TTC549 (cell line): ENCODE measurements around the gene CCDC97.
A peak's percentile ranks its signal among the peaks of the same experiment; 100 is the strongest.
"Not testable (repeated sequence)": the region's sequence is repeated elsewhere in the genome, so short reads cannot be mapped to it uniquely, and the experiment has no call there.

Experiments used
- FAIRE-seq: peaks from 2 replicates; lab custom pipeline; 2012; peaks lifted over from hg19 to GRCh38; lab: Jason Lieb, UNC

The CCDC97 gene

DNA sequence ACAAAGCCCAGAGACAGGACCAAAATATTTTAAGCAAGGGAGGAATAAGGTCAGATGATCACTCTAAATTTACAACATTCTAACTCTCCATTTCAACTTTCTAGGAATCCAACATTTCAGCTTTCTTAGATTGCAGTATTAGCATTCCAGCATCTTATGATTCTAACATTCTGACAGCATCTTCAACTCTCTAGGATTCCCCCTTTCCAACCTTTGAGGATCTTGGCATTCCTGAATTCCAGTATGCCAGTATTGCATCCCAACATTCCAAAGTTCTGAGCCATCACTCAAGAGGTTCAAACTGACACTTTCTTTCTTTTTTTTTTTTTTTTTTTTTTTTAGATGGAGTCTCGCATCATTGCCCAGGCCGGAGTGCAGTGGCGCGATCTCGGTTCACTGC is 30.0 kb downstream of the CCDC97 start:
- FAIRE-seq, result no peak

GRCh38 chr19:41341669-41342490 is 31.9 kb downstream of the CCDC97 start:
- no peak for FAIRE-seq

DNA sequence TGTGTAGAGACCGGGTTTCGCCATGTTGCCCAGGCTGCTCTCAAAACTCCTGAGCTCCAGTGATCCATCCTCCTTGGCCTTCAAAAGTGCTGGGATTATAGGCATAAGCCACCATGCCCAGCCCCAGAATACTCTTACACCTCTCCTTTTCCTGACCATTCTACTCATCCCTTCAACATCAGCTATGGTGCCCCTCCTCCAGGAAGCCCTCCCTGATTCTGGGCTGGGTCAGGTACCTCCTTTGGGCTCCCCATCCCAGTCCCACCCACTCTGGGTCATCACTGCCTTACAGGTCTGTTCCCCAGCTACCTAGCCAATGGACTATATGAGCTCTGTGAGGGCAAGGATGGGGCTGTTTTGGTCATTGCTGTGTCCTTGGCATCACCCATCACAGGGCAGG is 34.2 kb downstream of the CCDC97 start:
- FAIRE-seq, result no peak

DNA sequence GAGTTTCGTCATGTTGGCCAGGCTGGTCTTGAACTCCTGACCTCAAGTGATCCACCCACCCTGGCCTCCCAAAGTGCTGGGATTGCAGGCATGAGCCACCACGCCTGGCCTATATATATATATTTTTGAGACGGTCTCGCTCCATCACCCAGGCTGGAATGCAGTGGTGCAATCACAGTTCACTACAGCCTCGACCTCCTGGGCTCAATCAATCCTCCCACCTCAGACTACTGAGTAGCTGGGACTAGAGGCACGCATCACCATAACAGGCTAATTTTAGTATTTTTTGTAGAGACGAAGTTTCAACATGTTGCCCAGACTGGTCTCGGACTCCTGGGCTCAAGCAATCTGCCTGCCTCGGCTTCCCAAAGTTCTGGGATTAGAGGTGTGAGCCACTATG is 36.9 kb downstream of the CCDC97 start:
- FAIRE-seq, result not testable (repeated sequence)

- FAIRE-seq, result no peak
These were observed 40.9 kb downstream of the CCDC97 start for GRCh38 chr19:41350735-41351338.

DNA sequence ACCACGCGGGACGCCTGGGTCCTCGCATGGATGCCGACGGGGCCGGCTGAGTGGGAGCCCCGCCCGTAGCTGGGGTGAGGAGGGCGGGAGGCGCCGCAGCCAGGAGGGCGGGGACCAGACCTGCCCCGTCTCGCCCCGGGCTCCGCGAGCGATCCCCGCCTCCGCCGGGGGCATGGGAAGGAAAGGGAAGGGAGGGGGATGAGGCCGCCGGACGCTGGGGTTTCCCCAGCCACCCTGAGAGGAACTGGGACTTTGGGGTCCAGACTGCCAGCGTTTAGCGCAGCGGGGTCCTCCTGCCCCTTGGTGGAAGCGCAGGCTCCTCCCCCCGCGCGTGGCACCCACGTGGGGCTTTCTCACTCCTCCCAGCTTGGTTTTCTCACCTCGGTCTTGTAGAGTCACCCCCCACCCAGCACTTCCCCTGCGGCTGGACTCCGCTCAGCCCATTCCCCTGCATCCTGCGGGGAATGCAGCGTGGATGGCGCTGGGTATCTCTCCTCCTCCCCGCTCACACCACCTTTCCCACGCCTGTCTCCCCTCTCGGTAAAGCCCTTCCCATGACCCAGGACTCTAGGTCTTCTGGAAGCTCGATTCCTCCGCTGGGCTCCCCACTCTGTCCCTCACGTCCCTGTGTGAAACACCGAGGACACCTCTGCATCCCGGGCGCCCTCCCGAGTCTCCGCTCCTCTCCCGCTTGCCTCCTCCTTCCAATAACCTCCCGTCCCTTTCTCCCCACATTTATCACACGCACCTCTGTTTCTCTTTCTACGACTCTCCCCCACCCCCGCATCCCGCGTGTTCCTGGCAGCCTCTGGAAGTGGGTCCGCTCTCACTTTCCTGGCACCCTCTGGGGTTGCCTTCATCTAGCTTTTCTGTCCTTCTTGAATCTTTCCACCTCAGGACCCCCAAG is 41.6 kb downstream of the CCDC97 start:
- no peak for FAIRE-seq

GRCh38 chr19:41352279-41352608 is 42.3 kb downstream of the CCDC97 start:
- no peak for FAIRE-seq

GRCh38 chr19:41352609-41353465 is 42.9 kb downstream of the CCDC97 start:
- no peak for FAIRE-seq

- FAIRE-seq, result no peak
These were observed 43.7 kb downstream of the CCDC97 start, which contains the start of gene TGFB1 for GRCh38 chr19:41353466-41354342. Gene TGFB1 (minus strand): TSS chr19:41353922. CDS start chr19:41353044, 878 bp downstream.

- no peak for FAIRE-seq
These were observed 44.5 kb downstream of the CCDC97 start for GRCh38 chr19:41354343-41354953.

GRCh38 chr19:41355035-41355434 is 45.1 kb downstream of the CCDC97 start:
- FAIRE-seq, result no peak

GRCh38 chr19:41355802-41356201 is 45.8 kb downstream of the CCDC97 start:
- no peak for FAIRE-seq

DNA sequence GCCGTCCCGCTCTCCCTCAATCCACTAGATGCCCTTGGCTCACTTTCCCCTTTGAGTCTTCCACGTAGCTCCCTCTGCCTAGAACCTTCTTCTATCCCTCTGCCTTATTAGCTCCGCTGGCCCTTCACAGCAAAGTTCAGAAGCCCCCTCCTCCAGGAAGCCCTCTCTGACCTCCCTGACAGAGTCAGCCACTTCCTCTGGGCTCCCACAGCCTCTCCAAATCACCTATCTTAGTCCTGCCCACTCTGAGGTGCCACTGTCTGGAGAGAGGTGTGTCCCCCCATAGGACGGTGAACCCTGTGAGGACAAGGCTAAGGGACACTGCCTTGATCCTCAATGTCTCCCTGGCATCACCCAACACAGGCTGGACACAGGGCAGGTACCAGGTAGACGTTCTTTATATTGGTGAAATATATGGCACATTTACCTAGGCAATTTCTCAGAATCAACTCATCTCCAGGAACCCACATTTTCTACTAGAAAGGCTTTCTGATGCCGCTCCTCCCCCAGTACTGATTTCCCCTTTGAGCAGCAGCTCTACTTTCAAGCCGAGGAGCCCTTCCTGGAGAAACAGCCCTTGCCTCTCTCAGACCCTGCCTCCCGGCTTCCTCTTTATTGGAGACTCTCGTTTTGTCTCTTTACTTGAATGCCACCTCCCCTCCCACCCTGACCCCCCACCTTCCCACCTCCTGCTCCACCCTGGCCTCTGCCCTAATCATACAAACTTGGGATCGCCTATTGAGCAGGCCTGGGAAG is 47.2 kb downstream of the CCDC97 start:
- FAIRE-seq, result no peak

GRCh38 chr19:41357746-41358145 is 47.8 kb downstream of the CCDC97 start:
- no peak for FAIRE-seq

DNA sequence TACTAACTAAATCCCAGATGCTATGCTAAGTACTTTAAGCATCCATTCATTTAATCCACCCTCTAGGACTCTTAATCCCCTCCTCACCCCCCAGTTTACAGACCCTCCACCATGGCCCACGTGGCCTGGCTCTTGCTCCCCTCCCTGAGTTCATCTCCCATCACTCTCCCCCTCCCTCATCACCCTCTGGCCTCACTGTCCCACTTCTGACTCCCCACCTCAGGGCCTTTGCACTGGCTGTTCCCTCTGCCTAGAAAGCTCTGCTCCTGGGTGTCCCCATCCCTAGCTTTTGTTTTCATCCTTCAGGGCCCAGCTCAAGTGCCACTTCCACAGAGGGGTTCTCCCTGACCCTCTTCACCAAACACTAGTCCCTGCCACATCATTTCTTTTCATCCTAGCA is 49.8 kb downstream of the CCDC97 start:
- FAIRE-seq, result no peak

DNA sequence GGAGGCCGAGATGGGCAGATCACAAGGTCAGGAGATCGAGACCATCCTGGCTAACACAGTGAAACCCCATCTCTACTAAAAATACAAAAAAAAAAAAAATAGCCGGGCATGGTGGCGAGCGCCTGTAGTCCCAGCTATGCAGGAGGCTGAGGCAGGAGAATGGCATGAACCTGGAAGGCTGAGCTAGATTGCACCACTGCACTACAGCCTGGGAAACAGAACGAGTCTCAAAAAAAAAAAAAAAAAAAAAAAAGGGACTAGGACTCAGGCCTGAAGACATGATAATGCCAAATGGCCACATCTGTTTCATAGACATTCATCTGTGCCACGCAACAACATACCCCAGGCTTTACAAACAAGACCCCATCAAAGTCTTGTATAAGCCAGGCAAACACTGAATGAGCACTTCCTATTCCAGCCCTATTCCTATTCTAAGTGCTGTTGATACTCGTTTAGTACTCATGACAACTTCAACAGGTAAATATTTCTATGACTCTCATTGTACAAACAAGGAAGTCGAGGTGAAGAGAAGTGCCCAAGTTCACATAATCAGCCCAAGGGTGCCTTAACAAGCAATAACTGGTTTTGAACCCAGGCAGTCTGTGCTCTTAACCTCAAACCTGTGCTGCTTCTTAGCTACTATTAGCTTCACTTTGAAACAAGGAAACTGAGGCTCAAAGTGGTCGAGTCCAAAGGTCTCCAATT is 52.3 kb downstream of the CCDC97 start:
- no peak for FAIRE-seq

DNA sequence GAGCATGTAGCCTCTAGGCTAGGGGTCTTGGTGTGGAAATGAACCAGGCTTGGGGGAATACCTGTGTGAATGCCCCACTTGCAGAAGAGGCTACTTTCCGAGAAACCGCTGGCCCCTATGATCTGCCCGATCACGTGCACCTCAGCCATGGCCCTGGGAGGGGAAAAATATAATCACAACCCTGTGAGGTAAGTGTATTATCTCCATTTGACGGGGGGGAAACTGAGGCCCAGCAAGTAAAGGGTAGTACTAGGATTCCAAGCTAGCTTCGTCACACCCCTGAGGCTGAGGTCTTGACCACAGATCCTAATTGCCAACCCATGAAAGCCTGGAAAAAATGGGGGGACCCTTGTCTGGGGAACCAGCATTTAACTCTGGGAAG is 53.4 kb downstream of the CCDC97 start:
- FAIRE-seq, result no peak

GRCh38 chr19:41363753-41364523 is 54.0 kb downstream of the CCDC97 start, which contains the start of gene B9D2:
Gene B9D2 (minus strand): TSS chr19:41364149. CDS start chr19:41363519, 630 bp downstream.
- FAIRE-seq, result peak; percentile 80
